Activated T-cell treated with anti-CD3 and anti-CD28 coated beads for 4 hours (primary cell): ENCODE results near the gene SFXN2.
"Not testable (repeated sequence)": the region's sequence is repeated elsewhere in the genome, so short reads cannot be mapped to it uniquely, and the experiment has no call there.

Source experiments
- DNase-seq: peaks from one replicate; pipeline ENCODE4 v3.0.0-alpha.2; 2020

Gene SFXN2

GRCh38 chr10:102721954-102722353, 7.5 kb downstream of the SFXN2 start:
- no peak for DNase-seq

- no peak for DNase-seq
These were observed 9.6 kb downstream of the SFXN2 start for GRCh38 chr10:102723989-102724388.

- no peak for DNase-seq
These were observed 11.8 kb downstream of the SFXN2 start for GRCh38 chr10:102726274-102726673.

- no peak for DNase-seq
These were observed 12.8 kb downstream of the SFXN2 start for GRCh38 chr10:102727037-102727818.

- DNase-seq = peak; percentile 27
These were observed 14.9 kb downstream of the SFXN2 start for GRCh38 chr10:102729029-102730026.

GRCh38 chr10:102731222-102731800, 16.9 kb downstream of the SFXN2 start:
- no peak for DNase-seq

- no peak for DNase-seq
These were observed 18.2 kb downstream of the SFXN2 start for GRCh38 chr10:102732661-102733060.

GRCh38 chr10:102735065-102735562, 20.7 kb downstream of the SFXN2 start:
- DNase-seq = no peak

- DNase-seq = no peak
These were observed 24.3 kb downstream of the SFXN2 start for GRCh38 chr10:102738692-102739121.

- no peak for DNase-seq
These were observed 25.8 kb downstream of the SFXN2 start for GRCh38 chr10:102740229-102740628.

- no peak for DNase-seq
These were observed 27.3 kb downstream of the SFXN2 start for GRCh38 chr10:102741726-102742237.

GRCh38 chr10:102742313-102742712, 27.9 kb downstream of the SFXN2 start:
- not testable (repeated sequence) for DNase-seq

- no peak for DNase-seq
These were observed 28.7 kb downstream of the SFXN2 start for GRCh38 chr10:102743078-102743587.

- peak; percentile 95 for DNase-seq
These were observed 29.3 kb downstream of the SFXN2 start, which contains the start of gene WBP1L for GRCh38 chr10:102743588-102744373. Gene WBP1L (plus strand): TSS chr10:102743948. CDS start chr10:102744054, 106 bp downstream.

- no peak for DNase-seq
These were observed 30.1 kb downstream of the SFXN2 start for GRCh38 chr10:102744374-102745051.

- no peak for DNase-seq
These were observed 30.7 kb downstream of the SFXN2 start for GRCh38 chr10:102745157-102745556.

- no peak for DNase-seq
These were observed 38.0 kb downstream of the SFXN2 start for GRCh38 chr10:102752266-102752930.

GRCh38 chr10:102752934-102753664, 38.7 kb downstream of the SFXN2 start:
- no peak for DNase-seq

GRCh38 chr10:102753718-102754117, 39.3 kb downstream of the SFXN2 start:
- DNase-seq = no peak

- no peak for DNase-seq
These were observed 42.9 kb downstream of the SFXN2 start for GRCh38 chr10:102757323-102757722.
